H1 (cell line): ENCODE measurements around the gene TARP.

ENCODE experiments used
- CTCF ChIA-PET: fragments of 300-600 bp; sonication (Branson Sonifier 250); formaldehyde crosslinking; loops from one replicate; lab custom pipeline; 2021; ENCODE audit not compliant: partially characterized antibody; lab: Charles Lee
- POLR2A ChIA-PET: fragments of 300-600 bp; sonication (Branson Sonifier 250); formaldehyde crosslinking; loops from one replicate; lab custom pipeline; 2021; ENCODE audit warnings: inconsistent platforms; ENCODE audit not compliant: partially characterized antibody; lab: Charles Lee
- DNase-seq, 2 experiments: peaks; one replicate each; pipeline versions ENCODE4 v3.0.0 to v3.0.0-alpha.2; 2010 to 2022; ENCODE audit warnings: low spot score in 2 of 2, low read depth in 1 of 2, mixed read lengths in 1 of 2
- FAIRE-seq: peaks from 2 replicates; lab custom pipeline; 2011; peaks lifted over from hg19 to GRCh38; lab: Jason Lieb, UNC
- H2AFZ ChIP-seq: 2 replicates; pipeline ENCODE4 v1.8.1; 2012; ENCODE audit warnings: low read length, inconsistent platforms
- H2AK5ac ChIP-seq: 2 replicates; pipeline ENCODE4 v1.6.1; 2013; ENCODE audit warnings: low read depth, low read length
- H2BK120ac ChIP-seq: replicated peaks from 2 replicates; pipeline ENCODE3; 2013; ENCODE audit warnings: low read depth, low read length, inconsistent platforms
- H2BK12ac ChIP-seq: 2 replicates; pipeline ENCODE4 v1.6.1; 2013; ENCODE audit warnings: low read depth, low read length
- H2BK15ac ChIP-seq: 2 replicates; pipeline ENCODE4 v1.6.1; 2013; ENCODE audit warnings: low read length
- H2BK20ac ChIP-seq: 2 replicates; pipeline ENCODE4 v1.6.1; 2013; ENCODE audit warnings: low read length
- H2BK5ac ChIP-seq: 2 replicates; pipeline ENCODE4 v1.6.1; 2013; ENCODE audit warnings: low read depth, low read length
- H3K14ac ChIP-seq: 2 replicates; pipeline ENCODE4 v1.6.1; 2013; ENCODE audit warnings: inconsistent platforms; ENCODE audit not compliant: insufficient read length
- H3K18ac ChIP-seq: 2 replicates; pipeline ENCODE4 v1.6.1; 2013; ENCODE audit warnings: low read length; ENCODE audit errors: extremely low read depth
- H3K23ac ChIP-seq: 2 replicates; pipeline ENCODE4 v1.6.1; 2013; ENCODE audit warnings: inconsistent platforms; ENCODE audit not compliant: insufficient read length
- H3K23me2 ChIP-seq: 2 replicates; pipeline ENCODE4 v1.6.1; 2013; ENCODE audit warnings: low read depth, low read length
- H3K27ac ChIP-seq: 2 replicates; pipeline ENCODE4 v1.6.1; 2011; ENCODE audit warnings: low read depth, low read length, inconsistent platforms
- H3K27me3 ChIP-seq, 4 experiments: replicated peaks in 1 of 4; 1 replicate in 1 of 4; 2 replicates in 3 of 4; pipeline versions ENCODE4 v1.6.1 to v1.8.1; 2011 to 2013; ENCODE audit warnings: low read length in 3 of 4, mild to moderate bottlenecking in 3 of 4, inconsistent platforms in 2 of 4, mixed read lengths in 2 of 4, moderate library complexity in 1 of 4; ENCODE audit not compliant: control insufficient read depth in 3 of 4, insufficient read depth in 3 of 4; ENCODE audit errors: extremely low read depth in 1 of 4
- H3K36me3 ChIP-seq, 4 experiments: 2 replicates each; pipeline versions ENCODE4 v1.6.1 to v1.8.1; 2011 to 2013; ENCODE audit warnings: mild to moderate bottlenecking in 4 of 4, low read length in 3 of 4, moderate library complexity in 2 of 4, control low read depth in 1 of 4, inconsistent platforms in 1 of 4; ENCODE audit not compliant: insufficient read depth in 4 of 4, control insufficient read depth in 2 of 4
- H3K4ac ChIP-seq: replicated peaks from 2 replicates; pipeline ENCODE3; 2013; ENCODE audit warnings: low read length, low read depth, mixed read lengths, inconsistent platforms; ENCODE audit not compliant: insufficient read length
- H3K4me1 ChIP-seq, 4 experiments: replicated peaks in 1 of 4; 1 replicate in 1 of 4; 2 replicates in 3 of 4; pipeline versions ENCODE4 v1.6.1 to v1.8.1; 2011 to 2013; ENCODE audit warnings: low read length in 3 of 4, inconsistent platforms in 2 of 4, mixed read lengths in 1 of 4; ENCODE audit not compliant: insufficient read depth in 4 of 4, control insufficient read depth in 3 of 4
- H3K4me2 ChIP-seq, 2 experiments: 2 replicates each; pipeline versions ENCODE4 v1.6.1 to v1.8.1; 2011 to 2013; ENCODE audit warnings: low read depth in 2 of 2, low read length in 2 of 2, control low read depth in 1 of 2, inconsistent platforms in 1 of 2, mild to moderate bottlenecking in 1 of 2; ENCODE audit not compliant: insufficient read depth in 1 of 2
- H3K4me3 ChIP-seq, 4 experiments: fragments of 200-600, 300-600 bp in 1 of 4; sonication (generic), shearing (Covaris generic), sonication (Bioruptor Twin) in 1 of 4; 2 replicates each; pipeline versions ENCODE4 v1.5.1 to v1.8.1; 2011 to 2016; ENCODE audit warnings: low read length in 4 of 4, low read depth in 3 of 4, control low read depth in 2 of 4, inconsistent platforms in 2 of 4, mild to moderate bottlenecking in 2 of 4, mixed read lengths in 1 of 4, moderate library complexity in 1 of 4; ENCODE audit not compliant: insufficient read depth in 2 of 4; ENCODE audit errors: extremely low read depth in 1 of 4
- H3K56ac ChIP-seq: replicated peaks from 2 replicates; pipeline ENCODE3; 2013; ENCODE audit warnings: low read depth, mild to moderate bottlenecking, mixed read lengths, low read length, inconsistent platforms; ENCODE audit not compliant: insufficient read length
- H3K79me1 ChIP-seq: 2 replicates; pipeline ENCODE4 v1.6.1; 2013; ENCODE audit warnings: low read depth, low read length, control low read depth
- H3K79me2 ChIP-seq, 2 experiments: 2 replicates each; pipeline versions ENCODE4 v1.6.1 to v1.8.1; 2012 to 2013; ENCODE audit warnings: low read length in 2 of 2, mild to moderate bottlenecking in 2 of 2, inconsistent platforms in 1 of 2; ENCODE audit not compliant: insufficient read depth in 2 of 2, control insufficient read depth in 1 of 2
- H3K9ac ChIP-seq, 4 experiments: replicated peaks in 1 of 4; 1 replicate in 1 of 4; 2 replicates in 3 of 4; pipeline versions ENCODE4 v1.6.1 to v1.8.1; 2011 to 2013; ENCODE audit warnings: low read depth in 3 of 4, low read length in 3 of 4, control low read depth in 2 of 4, mild to moderate bottlenecking in 2 of 4, moderate library complexity in 2 of 4, inconsistent platforms in 1 of 4; ENCODE audit errors: extremely low read depth in 1 of 4
- H3K9me3 ChIP-seq, 2 experiments: 2 replicates each; pipeline versions ENCODE4 v1.6.1 to v1.8.1; 2012 to 2013; ENCODE audit warnings: mild to moderate bottlenecking in 2 of 2, moderate library complexity in 2 of 2, control low read depth in 1 of 2, inconsistent platforms in 1 of 2, low read depth in 1 of 2, low read length in 1 of 2, mixed read lengths in 1 of 2; ENCODE audit not compliant: insufficient read depth in 2 of 2
- H4K20me1 ChIP-seq, 2 experiments: replicated peaks in 1 of 2; 2 replicates each; pipeline versions ENCODE3 to v1.8.1; 2011 to 2013; ENCODE audit warnings: inconsistent platforms in 2 of 2, low read length in 2 of 2, mild to moderate bottlenecking in 1 of 2; ENCODE audit not compliant: insufficient read depth in 2 of 2, control insufficient read depth in 1 of 2
- H4K5ac ChIP-seq: 2 replicates; pipeline ENCODE4 v1.6.1; 2013; ENCODE audit warnings: low read length, low read depth, mixed read lengths, inconsistent platforms; ENCODE audit not compliant: insufficient read length
- H4K8ac ChIP-seq: 2 replicates; pipeline ENCODE4 v1.8.0; 2013; ENCODE audit warnings: mild to moderate bottlenecking, moderate library complexity, low read length, inconsistent platforms; ENCODE audit not compliant: insufficient read depth; ENCODE audit errors: extremely low read depth
- H4K91ac ChIP-seq: replicated peaks from 2 replicates; pipeline ENCODE3; 2013; ENCODE audit warnings: low read length, mixed read lengths, inconsistent platforms; ENCODE audit not compliant: insufficient read length
- CHD1 ChIP-seq: IDR thresholded peaks from 2 replicates; pipeline ENCODE4 v1.6.1; 2012; ENCODE audit warnings: low read depth, low read length, improper control_type of control experiment
- NRF1 ChIP-seq: IDR thresholded peaks from 2 replicates; pipeline ENCODE4 v1.6.1; 2011; ENCODE audit warnings: mild to moderate bottlenecking, low read depth, low read length, improper control_type of control experiment
- POLR2A ChIP-seq, 2 experiments: IDR thresholded peaks; 1 replicate in 1 of 2; 2 replicates in 1 of 2; pipeline ENCODE4 v1.6.1; 2011; ENCODE audit warnings: low read depth in 2 of 2, low read length in 2 of 2, mild to moderate bottlenecking in 2 of 2; ENCODE audit errors: control extremely low read depth in 1 of 2
- RNF2 ChIP-seq: fragments of 200-900, 300-1000 bp; sonication (generic); IDR thresholded peaks from 2 replicates; pipeline ENCODE4 v1.7.1; 2016; ENCODE audit warnings: borderline replicate concordance, low read depth, mild to moderate bottlenecking, antibody characterized with exemption, low read length; ENCODE audit not compliant: poor library complexity, severe bottlenecking; ENCODE audit errors: missing control alignments
- WGBS, 2 experiments: shearing (Covaris generic) in 1 of 2; methylation state at CpG; one replicate each; pipeline versions ENCODE4 v1.1.6 to v1.1.7; 2013 to 2015; ENCODE audit warnings: low lambda C conversion rate in 2 of 2, mixed read lengths in 2 of 2, inconsistent platforms in 1 of 2, low coverage in 1 of 2, missing lambda C conversion rate in 1 of 2; ENCODE audit not compliant: insufficient replicate concordance in 2 of 2, insufficient coverage in 1 of 2, insufficient read length in 1 of 2; ENCODE audit errors: extremely low coverage in 1 of 2, missing lambda C conversion rate in 1 of 2; 5-methylcytosine and 5-hydroxymethylcytosine counted together

The TARP gene

DNA sequence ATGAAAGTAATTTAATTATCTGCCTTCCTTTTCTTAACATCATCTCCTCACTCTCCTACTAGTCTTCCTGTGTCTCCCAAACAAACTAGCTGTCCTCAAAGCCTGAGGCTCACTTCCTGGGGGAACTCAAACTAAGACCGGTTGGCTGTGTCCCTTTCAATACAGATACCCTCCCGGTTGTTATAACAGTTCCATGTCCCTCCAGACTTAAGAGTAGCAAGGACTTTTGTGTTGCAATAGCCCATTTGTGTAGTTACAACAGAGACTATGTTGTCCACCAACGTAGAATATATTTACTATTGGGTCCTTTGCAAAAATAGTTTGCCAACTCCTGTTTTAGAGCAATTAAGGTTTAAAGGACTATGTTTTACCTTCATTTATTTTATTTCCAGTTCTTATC is 8.6 kb upstream of the TARP start:
- FAIRE-seq (no peak), DNase-seq (no peak)
- Histone ChIP-seq H4K8ac (no peak overlapping the region), H3K9ac (no peak overlapping the region), H3K14ac (no peak overlapping the region), H3K4me3 (no peak overlapping the region), H3K4ac (no peak overlapping the region), H3K23ac (no peak overlapping the region), H3K27me3 (no peaks in the 10 kb centered on the region), H4K5ac (no peak overlapping the region), H3K36me3 (no peaks in the 10 kb centered on the region), H3K9me3 (no peaks in the 10 kb centered on the region), H2BK20ac (no peak overlapping the region), H2AK5ac (no peak overlapping the region), H3K4me1 (peaks cover 0 to 3% (median 0%) of the 10 kb centered on the region in 4 experiments; a peak in 1 of 7 replicates), H2BK120ac (no peak overlapping the region), H3K56ac (no peak overlapping the region), H3K23me2 (no peaks in the 10 kb centered on the region), H2BK12ac (no peak overlapping the region), H3K27ac (no peak overlapping the region), H4K91ac (no peak overlapping the region), H4K20me1 (no peaks in the 10 kb centered on the region), H2BK15ac (no peak overlapping the region), H2AFZ (no peak overlapping the region), H2BK5ac (no peak overlapping the region), H3K79me1 (no peaks in the 10 kb centered on the region), H3K79me2 (no peaks in the 10 kb centered on the region), H3K4me2 (no peak overlapping the region), H3K18ac (no peak overlapping the region)
- WGBS, 2 experiments = 80% methylated on average over 3 of the region's 3 CpGs; no CpG with 5 or more reads in 1 of the 2 experiments
- ChIA-PET CTCF (interaction anchor here (0.7 to 1.8 kb wide), 7 partner anchors 8 to 203 kb away, joined by 3 to 8 read pairs (median 3); no protein-coding TSS in a partner anchor), POLR2A (no interaction called here)
- TF ChIP-seq NRF1 (no peak), RNF2 (no peak), CHD1 (no peak), POLR2A (IDR thresholded peaks at IDR 0.05; ENCODE audit: control extremely low read depth in 1 of 2, low read depth in 2 of 2, low read length in 2 of 2) (no peak)
